T-cell (primary cell): Measurements from ENCODE around the gene RGS4. TPM values are rescaled to one million over a fixed set of nuclear protein-coding genes. Genes with fewer than 3 reads are reported as not detected.

Experiments used
- ATAC-seq, 4 experiments: fragments of 200-7000 bp in 3 of 4; fragments of 150-1000 bp in 1 of 4; cut with Tn5 transposase; replicated peaks in 1 of 4; 1 replicate in 3 of 4; 2 replicates in 1 of 4; pipeline ENCODE4 v1.10.0; 2021; ENCODE audit warnings: moderate library complexity in 3 of 4, mild to moderate bottlenecking in 2 of 4, moderate number of reproducible peaks in 1 of 4
- CTCF ChIA-PET, 2 donors: fragments of 300-600 bp; sonication (Branson Sonifier 250); formaldehyde crosslinking; loops; one replicate each; lab custom pipeline; 2022; ENCODE audit warnings: antibody characterized with exemption in 2 of 2; lab: Charles Lee
- POLR2A ChIA-PET, 2 donors: fragments of 300-600 bp; sonication (Branson Sonifier 250); formaldehyde crosslinking; loops; one replicate each; lab custom pipeline; 2022; ENCODE audit warnings: antibody characterized with exemption in 2 of 2; lab: Charles Lee
- DNase-seq, 35 experiments: peaks; one replicate each; pipeline versions ENCODE4 v3.0.0 to v3.0.0-alpha.2; 2013 to 2023
- H3K27ac ChIP-seq: one replicate; pipeline ENCODE4 v1.5.1; 2013; ENCODE audit warnings: low read length
- H3K27me3 ChIP-seq, 2 experiments: replicated peaks in 1 of 2; 1 replicate in 1 of 2; 2 replicates in 1 of 2; pipeline versions ENCODE4 v1.6.1 to v1.7.0; 2013; ENCODE audit warnings: low read length in 1 of 2, mixed read lengths in 1 of 2; ENCODE audit not compliant: control insufficient read depth in 2 of 2, insufficient read depth in 2 of 2; ENCODE audit errors: extremely low read depth in 1 of 2
- H3K36me3 ChIP-seq, 2 donors: 1 replicate in 1 of 2; 2 replicates in 1 of 2; pipeline versions ENCODE4 v1.6.1 to v1.7.0; 2013; ENCODE audit warnings: low read length in 1 of 2; ENCODE audit not compliant: control insufficient read depth in 2 of 2, insufficient read depth in 1 of 2; ENCODE audit errors: extremely low read depth in 1 of 2
- H3K4me1 ChIP-seq, 2 experiments: 1 replicate in 1 of 2; 2 replicates in 1 of 2; pipeline versions ENCODE4 v1.6.1 to v1.7.0; 2013; ENCODE audit warnings: low read length in 2 of 2, mixed read lengths in 1 of 2; ENCODE audit not compliant: insufficient read depth in 2 of 2, control insufficient read depth in 1 of 2; ENCODE audit errors: extremely low read depth in 1 of 2
- H3K4me3 ChIP-seq, 2 donors: 1 replicate in 1 of 2; 2 replicates in 1 of 2; pipeline versions ENCODE4 v1.5.1 to v1.7.0; 2013; ENCODE audit warnings: mild to moderate bottlenecking in 2 of 2, low read length in 1 of 2, moderate library complexity in 1 of 2; ENCODE audit not compliant: control insufficient read depth in 1 of 2; ENCODE audit errors: extremely low read depth in 1 of 2
- H3K9me3 ChIP-seq: 2 replicates; pipeline ENCODE4 v1.7.0; 2013
- H3K27ac Mint-ChIP-seq, 2 donors: one replicate each; pipeline ENCODE4 v1.8.0; 2020 to 2021; ENCODE audit warnings: mild to moderate bottlenecking in 2 of 2, mixed read lengths in 2 of 2
- H3K27me3 Mint-ChIP-seq, 2 donors: one replicate each; pipeline ENCODE4 v1.8.0; 2021 to 2022; ENCODE audit warnings: mixed read lengths in 2 of 2
- H3K36me3 Mint-ChIP-seq: one replicate; pipeline ENCODE4 v1.8.0; 2021; ENCODE audit warnings: mixed read lengths
- H3K4me1 Mint-ChIP-seq, 3 donors: one replicate each; pipeline ENCODE4 v1.8.0; 2020 to 2022; ENCODE audit warnings: mixed read lengths in 3 of 3, mild to moderate bottlenecking in 1 of 3
- H3K4me3 Mint-ChIP-seq, 3 donors: one replicate each; pipeline ENCODE4 v1.8.0; 2020 to 2022; ENCODE audit warnings: mild to moderate bottlenecking in 3 of 3, mixed read lengths in 3 of 3, moderate library complexity in 3 of 3
- H3K9me3 Mint-ChIP-seq, 3 donors: one replicate each; pipeline ENCODE4 v1.8.0; 2020 to 2022; ENCODE audit warnings: mixed read lengths in 3 of 3
- WGBS: methylation state at CpG from one replicate; pipeline ENCODE4 v1.1.5; 2013; ENCODE audit warnings: missing lambda C conversion rate; ENCODE audit not compliant: insufficient coverage; 5-methylcytosine and 5-hydroxymethylcytosine counted together
- total RNA-seq, 35 experiments: library from RNA in 6 of 35; stranded (reverse) in 6 of 35; fragments of 120-200 nt in 1 of 35; gene quantifications; one replicate each; pipeline versions ENCODE4 v1.2.1 to v1.2.4 and lab custom pipeline; 2013 to 2026

Gene RGS4
- total RNA-seq, 5 donors from 2014 or later (not counting 1 experiment from before 2014, with no cell fraction given), result not detected

- ChIA-PET CTCF (no interaction called here), POLR2A (no interaction called here)
- H3K36me3 Mint-ChIP-seq, result no peaks in the 10 kb centered on the region
- ATAC-seq, result no peak
- Histone ChIP-seq H3K27me3 (peaks cover 0 to 4% of the 10 kb centered on the region in 2 experiments), H3K4me1 (no peaks in the 10 kb centered on the region), H3K4me3 (no peak overlapping the region), H3K27ac (no peak overlapping the region), H3K36me3 (no peaks in the 10 kb centered on the region), H3K9me3 (no peaks in the 10 kb centered on the region)
- H3K4me3 Mint-ChIP-seq, result no peak overlapping the region
- H3K27ac Mint-ChIP-seq, result no peak overlapping the region
- no peak for DNase-seq
- H3K27me3 Mint-ChIP-seq, result peaks cover 25 to 34% of the 10 kb centered on the region in 2 donors
- H3K4me1 Mint-ChIP-seq, result no peaks in the 10 kb centered on the region
- peaks cover 0 to 4% (median 0%) of the 10 kb centered on the region in 3 donors for H3K9me3 Mint-ChIP-seq
Observed at GRCh38 chr1:163050496-163050895, 18.7 kb upstream of the RGS4 start.

DNA sequence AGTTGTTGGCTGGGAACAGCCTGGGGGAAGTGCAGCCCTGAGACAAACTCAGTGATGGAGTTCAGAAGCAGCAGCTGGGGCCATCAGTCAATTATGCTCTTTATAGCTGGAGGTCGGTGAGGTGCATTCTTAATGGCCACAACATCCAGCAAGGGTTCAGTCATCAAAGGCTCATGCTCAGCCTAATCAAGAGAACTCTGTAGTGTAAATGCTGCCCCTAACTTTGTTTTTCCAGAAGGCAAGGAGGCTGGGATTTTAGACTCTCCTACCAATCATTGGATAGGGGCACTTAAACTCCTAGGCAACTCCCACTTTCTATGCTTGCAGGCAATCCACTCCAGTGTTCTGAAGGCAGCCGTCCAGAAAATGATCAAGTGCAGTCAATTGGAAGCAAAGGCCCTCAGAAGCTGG is 15.0 kb upstream of the RGS4 start:
- no peak overlapping the region for H3K4me3 Mint-ChIP-seq

GRCh38 chr1:163055005-163055404 is 14.2 kb upstream of the RGS4 start:
- H3K4me1 ChIP-seq, result no peaks in the 10 kb centered on the region
- no peaks in the 10 kb centered on the region for H3K4me1 Mint-ChIP-seq
- H3K36me3 Mint-ChIP-seq, result no peaks in the 10 kb centered on the region
- ChIA-PET CTCF (no interaction called here), POLR2A (no interaction called here)
- H3K9me3 Mint-ChIP-seq, result peaks cover 0 to 4% (median 0%) of the 10 kb centered on the region in 3 donors
- 20% methylated on average over 1 of the region's 2 CpGs for WGBS
- H3K4me3 ChIP-seq, result no peak overlapping the region
- H3K36me3 ChIP-seq, result no peaks in the 10 kb centered on the region
- H3K9me3 ChIP-seq, result peaks cover 2% of the 10 kb centered on the region
- peaks cover 14 to 30% of the 10 kb centered on the region in 2 donors for H3K27me3 Mint-ChIP-seq
- H3K27ac ChIP-seq, result no peak overlapping the region
- DNase-seq (no peak), ATAC-seq (no peak)
- no peak overlapping the region for H3K27ac Mint-ChIP-seq
- H3K4me3 Mint-ChIP-seq, result no peak overlapping the region
- H3K27me3 ChIP-seq, result peaks cover 0 to 6% of the 10 kb centered on the region in 2 experiments

More for the DNA sequence above, 15.0 kb upstream of the RGS4 start:
- H3K27me3 Mint-ChIP-seq, result peaks cover 14 to 29% of the 10 kb centered on the region in 2 donors
- no peak overlapping the region for H3K27ac Mint-ChIP-seq
- DNase-seq (no peak), ATAC-seq (no peak)
- H3K4me1 Mint-ChIP-seq, result no peaks in the 10 kb centered on the region
- no peaks in the 10 kb centered on the region for H3K36me3 ChIP-seq
- WGBS, result 43% methylated on average over 2 of the region's 2 CpGs
- ChIA-PET POLR2A (no interaction called here), CTCF (no interaction called here)
- no peak overlapping the region for H3K27ac ChIP-seq
- peaks cover 0 to 4% (median 0%) of the 10 kb centered on the region in 3 donors for H3K9me3 Mint-ChIP-seq
- H3K36me3 Mint-ChIP-seq, result no peaks in the 10 kb centered on the region
- H3K4me1 ChIP-seq, result no peaks in the 10 kb centered on the region
- H3K4me3 ChIP-seq, result no peak overlapping the region
- peaks cover 2% of the 10 kb centered on the region for H3K9me3 ChIP-seq
- H3K27me3 ChIP-seq, result peaks cover 0 to 6% of the 10 kb centered on the region in 2 experiments

DNA sequence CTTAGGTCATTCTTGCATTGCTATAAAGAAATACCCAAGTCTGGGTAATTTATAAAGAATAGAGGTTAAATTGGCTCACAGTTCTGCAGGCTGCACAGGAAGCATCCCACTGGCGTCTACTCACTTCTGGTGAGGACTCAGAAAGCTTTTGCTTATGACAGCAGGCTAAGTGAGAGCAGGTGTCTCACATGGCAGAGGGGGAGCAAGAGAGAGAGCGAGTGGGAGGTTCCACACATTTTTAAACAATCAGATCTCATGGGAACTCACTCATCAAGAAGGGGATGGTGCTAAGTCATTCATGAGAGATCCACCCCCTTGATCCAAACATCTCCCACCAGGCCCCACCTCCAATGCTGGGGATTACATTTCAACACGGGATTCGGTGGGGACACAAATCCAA is 13.6 kb upstream of the RGS4 start:
- Histone ChIP-seq H3K9me3 (peaks cover 2% of the 10 kb centered on the region), H3K27ac (no peak overlapping the region), H3K27me3 (peaks cover 0 to 6% of the 10 kb centered on the region in 2 experiments), H3K4me1 (no peaks in the 10 kb centered on the region), H3K4me3 (no peak overlapping the region), H3K36me3 (no peaks in the 10 kb centered on the region)
- ATAC-seq, result no peak
- H3K4me3 Mint-ChIP-seq, result no peak overlapping the region
- H3K4me1 Mint-ChIP-seq, result no peaks in the 10 kb centered on the region
- no CpG with 5 or more reads among the region's 4 CpGs for WGBS
- no peak overlapping the region for H3K27ac Mint-ChIP-seq
- no peak for DNase-seq
- CTCF ChIA-PET, result no interaction called here
- peaks cover 0 to 4% (median 0%) of the 10 kb centered on the region in 3 donors for H3K9me3 Mint-ChIP-seq
- H3K27me3 Mint-ChIP-seq, result peaks cover 14 to 30% of the 10 kb centered on the region in 2 donors
- no peaks in the 10 kb centered on the region for H3K36me3 Mint-ChIP-seq
- POLR2A ChIA-PET, result no interaction called here

DNA sequence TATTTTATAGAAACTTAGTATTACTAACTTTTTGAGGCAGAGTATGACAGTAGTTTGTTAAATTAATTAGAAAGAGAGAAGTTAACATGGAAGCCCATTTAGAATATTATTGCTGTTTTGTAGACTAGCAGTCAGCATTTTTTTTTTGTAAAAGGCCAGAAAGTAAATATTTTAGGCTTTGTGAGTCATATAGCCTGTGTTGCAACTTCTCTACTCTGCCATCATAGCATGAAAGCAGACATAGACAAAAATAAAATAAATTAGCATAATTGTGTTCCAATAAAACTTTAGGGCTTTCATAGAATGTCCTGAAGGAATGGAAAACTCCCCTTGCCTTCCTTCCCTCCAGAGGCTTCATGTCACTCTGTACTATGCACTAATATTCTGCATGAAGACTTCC is 12.3 kb upstream of the RGS4 start:
- no peak overlapping the region for H3K27ac ChIP-seq
- ATAC-seq, result no peak
- Mint-ChIP-seq H3K27me3 (peaks cover 14 to 34% of the 10 kb centered on the region in 2 donors), H3K27ac (no peak overlapping the region), H3K4me1 (no peaks in the 10 kb centered on the region), H3K4me3 (no peak overlapping the region), H3K36me3 (no peaks in the 10 kb centered on the region), H3K9me3 (peaks cover 0 to 4% (median 0%) of the 10 kb centered on the region in 3 donors)
- ChIA-PET POLR2A (no interaction called here), CTCF (no interaction called here)
- H3K36me3 ChIP-seq, result no peaks in the 10 kb centered on the region
- H3K4me3 ChIP-seq, result no peak overlapping the region
- no peak for DNase-seq
- no peaks in the 10 kb centered on the region for H3K4me1 ChIP-seq
- H3K27me3 ChIP-seq, result peaks cover 0 to 6% of the 10 kb centered on the region in 2 experiments
- peaks cover 2% of the 10 kb centered on the region for H3K9me3 ChIP-seq

DNA sequence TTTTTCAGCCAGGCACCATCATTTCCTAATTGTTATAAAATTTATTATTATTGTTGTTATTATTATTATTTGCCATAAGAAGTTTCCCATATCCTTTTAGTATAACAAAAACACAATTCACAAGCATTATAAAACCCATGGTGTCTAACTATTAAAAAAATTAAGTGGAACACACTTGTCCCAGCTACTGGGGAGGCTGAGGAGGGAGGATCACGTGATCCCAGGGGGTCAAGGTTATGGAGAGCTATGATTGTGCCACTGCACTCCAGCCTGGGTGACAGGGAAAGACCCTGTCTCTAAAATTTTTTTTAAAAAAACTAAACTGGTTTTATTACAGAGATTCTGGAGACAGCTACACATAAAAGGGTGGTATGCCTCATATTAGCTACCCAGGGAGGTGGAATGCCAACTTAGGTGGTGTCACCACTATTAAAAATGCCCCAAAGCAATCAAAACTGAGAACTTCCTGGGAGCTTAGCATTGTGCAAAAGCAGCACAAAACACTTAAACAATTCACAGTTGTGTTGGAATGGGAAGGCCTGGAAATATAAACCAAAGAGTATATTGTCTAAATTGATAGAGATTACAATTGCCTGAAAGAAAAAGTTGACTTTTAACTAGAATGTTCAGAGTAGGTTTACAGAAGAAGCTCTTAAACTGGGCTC is 8.7 kb upstream of the RGS4 start:
- H3K27me3 ChIP-seq, result peaks cover 0 to 2% of the 10 kb centered on the region in 2 experiments

More for the DNA sequence above, 8.7 kb upstream of the RGS4 start:
- Mint-ChIP-seq H3K9me3 (no peaks in the 10 kb centered on the region), H3K36me3 (no peaks in the 10 kb centered on the region), H3K4me3 (no peak overlapping the region), H3K27me3 (peaks cover 3 to 24% of the 10 kb centered on the region in 2 donors), H3K27ac (no peak overlapping the region), H3K4me1 (no peaks in the 10 kb centered on the region)
- Histone ChIP-seq H3K4me3 (no peak overlapping the region), H3K9me3 (peaks cover 2% of the 10 kb centered on the region), H3K36me3 (no peaks in the 10 kb centered on the region), H3K27ac (no peak overlapping the region), H3K4me1 (no peaks in the 10 kb centered on the region)
- DNase-seq (no peak), ATAC-seq (no peak)
- ChIA-PET POLR2A (no interaction called here), CTCF (no interaction called here)
- WGBS, result no CpG with 5 or more reads among the region's 1 CpG
